A204.1 (cell line): ENCODE measurements around the gene GATA3.

Source experiments
- FAIRE-seq: peaks from 2 replicates; lab custom pipeline; 2012; peaks lifted over from hg19 to GRCh38; lab: Jason Lieb, UNC

GATA3 gene

DNA sequence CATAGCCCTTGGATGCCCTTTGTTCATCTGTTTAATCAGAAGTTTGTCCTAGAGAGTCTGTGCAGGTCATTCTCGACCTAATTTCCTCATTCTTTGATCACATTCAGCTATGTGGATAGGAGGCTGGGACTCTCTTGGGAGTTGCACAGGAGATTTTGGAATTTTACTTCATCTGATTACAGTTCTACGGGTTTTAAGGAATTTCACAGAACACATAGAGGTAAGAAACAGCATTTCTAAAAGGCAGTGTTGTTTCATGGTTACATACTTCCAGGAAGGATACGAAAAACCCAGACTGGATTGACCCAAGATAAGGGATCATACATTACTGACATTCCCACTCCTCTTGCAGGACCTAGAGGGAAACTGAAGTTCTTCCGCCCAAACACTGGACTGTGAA lies 45.9 kb downstream of the GATA3 start:
- FAIRE-seq = no peak

DNA sequence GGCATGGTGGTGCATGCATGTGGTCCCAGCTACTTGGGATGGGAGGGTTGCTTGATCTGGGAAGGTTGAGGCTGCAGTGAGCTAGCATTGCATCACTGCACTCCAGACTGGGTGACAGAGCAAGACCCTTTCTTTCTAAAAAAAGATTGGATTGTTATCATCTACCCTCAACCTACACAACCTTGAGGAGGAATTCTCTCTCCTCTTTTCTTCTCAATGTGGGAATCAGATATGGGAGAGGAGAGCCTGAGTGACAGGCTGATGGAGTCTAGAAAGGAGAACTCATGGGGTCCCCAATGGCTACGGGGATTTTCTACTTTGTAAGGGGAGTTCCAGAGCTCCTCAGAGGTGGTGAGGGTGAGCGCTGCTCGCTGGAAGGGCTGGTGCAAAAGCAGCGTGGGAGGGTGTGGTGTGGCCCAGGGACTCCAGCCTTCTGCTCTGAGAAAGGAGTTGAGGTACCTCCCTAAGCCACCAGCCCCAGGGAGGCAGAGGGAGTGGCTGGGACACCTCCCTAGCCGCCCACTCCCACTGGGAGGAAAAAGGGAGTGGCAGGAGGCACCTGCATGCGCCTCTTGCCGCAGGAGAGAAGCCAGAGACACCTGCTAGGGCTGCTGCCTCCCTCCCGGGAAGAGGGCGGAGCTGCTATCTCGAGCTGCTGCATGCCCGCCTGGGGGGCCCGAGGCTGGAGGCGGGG lies 48.4 kb downstream of the GATA3 start:
- FAIRE-seq = no peak

- FAIRE-seq = no peak
Measured at GRCh38 chr10:8103543-8103942, 49.1 kb downstream of the GATA3 start.

DNA sequence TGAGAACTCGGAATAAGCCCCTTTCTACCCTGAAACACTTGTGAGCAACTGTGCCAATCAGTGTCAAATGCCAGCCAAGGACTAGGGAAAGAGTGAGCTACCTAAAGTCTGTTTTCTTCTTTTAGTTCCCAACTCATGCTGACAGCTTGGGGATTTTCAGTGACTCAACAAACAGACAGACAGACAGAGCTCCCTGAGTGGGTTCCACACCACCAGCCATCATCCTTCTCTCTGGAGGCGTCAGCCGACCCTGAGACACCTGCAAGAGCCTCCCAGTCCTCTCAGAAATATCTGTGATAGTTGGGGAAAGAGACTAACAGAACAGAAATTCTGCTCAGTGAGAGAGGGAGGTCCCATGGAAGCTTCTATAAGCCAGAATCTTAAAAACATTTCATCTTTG lies 49.5 kb downstream of the GATA3 start:
- no peak for FAIRE-seq

- no peak for FAIRE-seq
Measured at GRCh38 chr10:8104721-8105120, 50.2 kb downstream of the GATA3 start.

DNA sequence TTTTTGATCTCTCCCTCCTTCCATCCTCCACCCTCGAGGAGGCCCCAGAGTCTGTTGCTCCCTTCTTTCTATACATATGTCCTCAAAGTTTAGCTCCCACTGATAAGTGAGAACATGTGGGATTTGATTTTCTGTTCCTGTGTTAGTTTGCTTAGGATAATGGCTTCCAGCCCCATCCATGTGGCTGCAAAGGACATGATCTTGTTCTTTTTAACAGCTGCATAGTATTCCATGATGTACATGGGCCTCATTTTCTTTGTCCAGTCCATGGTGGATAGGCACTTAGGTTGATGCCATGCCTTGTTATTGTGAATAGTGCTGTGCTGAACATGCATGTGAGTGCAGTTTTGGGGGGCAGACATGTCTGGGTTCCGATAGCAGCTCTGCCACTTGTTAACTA lies 51.4 kb downstream of the GATA3 start:
- no peak for FAIRE-seq

DNA sequence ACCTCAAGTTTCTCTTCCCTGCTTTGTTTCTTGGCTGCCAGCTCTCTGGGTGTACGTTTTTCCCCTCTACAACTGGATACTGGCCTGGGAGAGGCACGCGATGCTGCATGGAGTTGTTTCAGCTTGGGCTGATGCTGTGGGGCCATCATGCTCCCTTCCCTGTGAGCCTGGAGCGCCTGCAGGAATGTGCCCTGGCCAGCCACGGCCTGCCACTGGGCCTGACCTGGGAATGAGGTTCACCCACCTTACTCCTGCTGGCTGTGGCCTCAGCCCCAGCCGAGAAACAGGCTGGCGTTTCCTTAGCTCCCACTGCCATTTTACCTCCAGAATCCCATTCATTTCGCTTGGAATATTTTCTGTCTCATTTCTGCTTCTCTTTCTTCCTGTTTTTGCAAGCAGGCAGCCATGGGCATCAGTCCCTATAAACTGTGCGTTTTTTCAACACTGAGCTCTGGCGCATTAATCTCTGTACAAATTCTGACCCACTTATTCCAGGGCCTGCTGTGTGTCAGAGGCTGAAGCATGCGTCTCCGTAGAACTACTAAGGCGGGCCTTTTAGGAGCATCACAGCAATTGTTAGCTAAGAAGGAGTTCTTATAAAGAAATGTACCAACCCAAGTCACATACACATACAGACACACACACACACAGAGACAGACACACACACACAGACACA lies 57.9 kb downstream of the GATA3 start:
- FAIRE-seq = no peak

DNA sequence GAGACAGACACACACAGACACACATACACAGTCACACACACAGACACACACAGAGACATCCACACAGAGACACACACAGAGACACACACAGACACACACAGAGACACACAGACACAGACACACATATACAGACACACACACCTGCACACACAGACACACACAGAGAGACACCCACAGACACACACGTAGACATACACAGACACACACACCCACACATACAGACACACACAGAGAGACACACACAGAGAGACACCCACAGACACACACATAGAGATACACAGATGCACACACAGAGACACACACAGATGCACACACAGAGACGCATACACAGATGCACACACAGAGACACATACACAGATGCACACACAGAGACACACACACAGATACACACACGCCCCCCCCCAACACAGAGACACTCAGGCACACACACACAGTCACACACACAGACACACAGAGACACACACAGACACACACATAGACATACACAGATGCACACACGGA lies 58.5 kb downstream of the GATA3 start:
- FAIRE-seq = no peak

- FAIRE-seq = no peak
Measured at GRCh38 chr10:8113616-8114015, 59.1 kb downstream of the GATA3 start.

DNA sequence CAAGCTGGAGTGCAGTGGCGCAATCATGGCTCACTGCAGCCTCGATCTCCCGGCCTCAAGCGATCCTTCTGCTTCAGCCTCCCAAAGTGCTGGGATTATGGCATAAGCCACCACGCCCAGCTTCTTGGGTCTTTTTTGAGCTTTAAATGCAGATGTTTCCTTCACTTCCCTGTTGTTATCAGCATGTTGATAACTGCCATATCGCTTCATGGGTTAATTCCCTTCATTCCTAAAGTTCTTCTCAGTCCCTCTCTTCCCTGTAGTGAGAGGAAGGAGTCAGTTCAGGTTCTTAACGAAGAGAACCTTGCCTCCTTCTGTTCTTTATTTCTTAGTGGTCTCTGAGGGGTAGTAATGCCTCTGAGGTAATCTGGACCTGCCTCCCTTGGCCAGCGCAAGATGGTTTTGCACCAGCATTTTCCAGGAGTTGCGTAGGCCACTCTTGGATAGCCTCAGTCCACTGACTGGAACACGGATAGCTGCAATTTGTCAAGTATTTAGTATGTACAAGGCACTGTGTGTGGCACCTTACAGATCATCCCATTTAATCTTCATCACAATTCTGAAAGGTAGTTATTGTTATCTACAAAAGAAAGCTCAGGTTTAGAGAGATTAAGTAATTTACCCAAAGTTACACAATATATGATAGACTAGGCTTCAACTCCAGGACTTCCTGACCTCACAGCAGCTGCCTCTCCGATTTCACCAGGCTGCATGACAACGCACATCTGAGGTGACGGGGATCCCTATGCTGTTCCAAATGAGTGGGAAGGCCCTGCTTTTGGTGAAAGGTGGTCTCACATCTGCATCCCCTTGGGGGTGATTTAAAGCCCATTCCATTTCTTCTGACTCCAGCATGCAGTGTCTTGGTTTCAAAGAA lies 60.5 kb downstream of the GATA3 start:
- no peak for FAIRE-seq

DNA sequence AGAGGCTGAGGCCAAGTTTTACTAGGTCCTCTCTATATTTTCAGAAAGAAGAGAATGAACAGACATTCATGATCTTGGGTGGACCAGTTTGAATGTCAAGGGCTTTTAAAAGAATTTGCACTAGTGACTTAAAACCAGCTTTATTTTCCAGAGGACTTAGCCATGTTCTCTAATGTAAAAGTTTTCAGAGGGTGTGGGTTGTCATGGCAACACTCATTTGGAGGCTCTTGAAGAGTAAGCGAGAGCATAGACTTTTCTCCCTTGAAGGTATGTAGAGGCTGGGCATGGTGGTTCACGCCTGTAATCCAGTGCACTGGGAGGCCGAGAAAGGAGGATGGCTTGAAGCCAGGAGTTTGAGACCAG lies 61.1 kb downstream of the GATA3 start:
- FAIRE-seq = no peak

DNA sequence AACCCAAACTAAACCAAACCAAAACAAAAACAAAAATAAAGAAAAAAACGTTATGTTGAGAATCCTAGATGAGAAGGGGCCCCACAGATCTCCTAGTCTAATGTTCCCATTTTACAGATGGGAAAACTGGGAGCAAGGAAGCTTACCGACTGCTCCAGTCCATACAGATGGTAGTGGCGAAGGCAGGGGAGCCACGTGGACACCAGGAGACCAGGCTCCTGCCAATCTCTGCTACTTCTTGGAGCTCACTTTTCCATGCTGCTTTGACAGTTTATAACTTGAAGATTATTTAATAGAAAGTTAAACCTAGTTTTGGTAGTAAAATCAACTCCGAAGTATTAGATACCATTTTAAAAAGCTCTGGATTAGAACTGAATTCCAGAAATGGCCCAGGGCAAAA lies 62.0 kb downstream of the GATA3 start:
- no peak for FAIRE-seq

GRCh38 chr10:8116926-8117493 lies 62.5 kb downstream of the GATA3 start:
- no peak for FAIRE-seq

DNA sequence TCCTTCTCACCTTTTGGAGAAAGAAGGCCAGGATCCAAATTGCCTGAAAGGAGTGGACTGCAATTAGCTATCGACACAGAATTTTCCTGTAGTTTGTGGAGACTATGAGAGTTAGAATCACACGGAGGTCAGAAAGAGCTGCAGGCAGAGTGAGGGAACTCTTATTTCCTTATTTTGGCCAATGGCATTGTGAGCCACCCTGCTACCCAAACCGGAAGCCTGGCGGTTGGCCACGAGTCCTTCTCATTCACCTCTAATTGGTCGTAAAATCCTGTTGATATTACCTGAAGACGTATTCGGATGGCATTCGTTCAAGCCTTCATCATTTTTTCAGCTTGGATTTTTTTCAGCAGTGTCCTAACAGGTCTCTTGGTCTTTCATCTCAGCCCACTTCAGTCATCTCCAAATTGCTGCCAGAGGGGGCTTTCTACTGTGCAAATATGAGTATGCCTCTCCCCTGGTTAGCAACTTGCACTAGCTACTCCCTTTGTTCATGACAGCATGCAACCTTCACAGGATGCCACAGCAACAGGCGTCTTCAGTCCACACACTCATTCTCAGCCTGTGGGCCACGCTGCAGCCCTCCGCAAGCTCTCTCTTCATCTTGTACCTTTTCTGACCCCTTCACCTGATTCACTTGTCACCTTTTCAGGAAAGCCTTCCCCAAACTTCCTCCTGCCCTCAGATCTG lies 66.9 kb downstream of the GATA3 start:
- no peak for FAIRE-seq

- FAIRE-seq = no peak
Measured at GRCh38 chr10:8122611-8123369, 68.3 kb downstream of the GATA3 start.

GRCh38 chr10:8124436-8124835 lies 69.9 kb downstream of the GATA3 start:
- FAIRE-seq = no peak
